ENCODE data around the gene PPP1R14B. TPM values are rescaled to one million over a fixed set of nuclear protein-coding genes. Genes with fewer than 3 reads are reported as not detected.

PPP1R14B gene
- total and polyA plus RNA-seq, 4 donors, result 22.5 to 127 (median 122) TPM

Small RNA genes lying within 50 kb of the gene (small RNA-seq; reads per million reads assigned to genes)
- not detected for gene RF00019 (ENCODE audit: low replicate concordance)

Other genes starting within 250 kb of the PPP1R14B start
- gene FLRT1, start 211.0 kb downstream of the PPP1R14B start, total RNA-seq, result 1 to 10 TPM; 6.7 to 7.0 TPM
- gene FLRT1, start 211.0 kb downstream of the PPP1R14B start, polyA plus RNA-seq (ENCODE audit: insufficient read length in 2 of 2), result 10 to 100 TPM; 16.5 to 21.0 TPM
- 10 to 100 TPM; 10.6 to 18.9 TPM for gene MACROD1, start 80.8 kb downstream of the PPP1R14B start, total RNA-seq
- gene MACROD1, start 80.8 kb downstream of the PPP1R14B start, polyA plus RNA-seq (ENCODE audit: insufficient read length in 2 of 2), result 10 to 100 TPM; 28.8 to 31.6 TPM
- 100 to 1,000 TPM in 1 of 2 donors, 10 to 100 TPM in 1; 99.0 to 119 TPM for gene STIP1, start 60.8 kb downstream of the PPP1R14B start, total RNA-seq
- 100 to 1,000 TPM; 170 to 184 TPM for gene STIP1, start 60.8 kb downstream of the PPP1R14B start, polyA plus RNA-seq (ENCODE audit: insufficient read length in 2 of 2)
- 1 to 10 TPM; 5.1 to 5.7 TPM for gene FERMT3, start 40.2 kb downstream of the PPP1R14B start, total RNA-seq
- gene FERMT3, start 40.2 kb downstream of the PPP1R14B start, polyA plus RNA-seq (ENCODE audit: insufficient read length in 2 of 2), result 1 to 10 TPM; 6.0 to 8.2 TPM
- gene TRPT1, start 20.8 kb downstream of the PPP1R14B start, total RNA-seq, result 10 to 100 TPM; 10.0 to 45.6 TPM
- gene TRPT1, start 20.8 kb downstream of the PPP1R14B start, polyA plus RNA-seq (ENCODE audit: insufficient read length in 2 of 2), result 10 to 100 TPM; 38.8 to 44.6 TPM
- 10 to 100 TPM; 20.3 to 41.3 TPM for gene NUDT22, start 20.7 kb downstream of the PPP1R14B start, total RNA-seq
- gene NUDT22, start 20.7 kb downstream of the PPP1R14B start, polyA plus RNA-seq (ENCODE audit: insufficient read length in 2 of 2), result 10 to 100 TPM; 30.6 to 35.1 TPM
- 10 to 100 TPM; 14.7 to 18.5 TPM for gene DNAJC4, start 16.4 kb downstream of the PPP1R14B start, total RNA-seq
- 10 to 100 TPM; 71.3 to 77.4 TPM for gene DNAJC4, start 16.4 kb downstream of the PPP1R14B start, polyA plus RNA-seq (ENCODE audit: insufficient read length in 2 of 2)
- gene VEGFB, start 12.4 kb downstream of the PPP1R14B start, total RNA-seq, result 10 to 100 TPM; 46.8 to 94.2 TPM
- gene VEGFB, start 12.4 kb downstream of the PPP1R14B start, polyA plus RNA-seq (ENCODE audit: insufficient read length in 2 of 2), result 100 to 1,000 TPM; 252 to 255 TPM
- gene FKBP2, start 5.8 kb downstream of the PPP1R14B start, total RNA-seq, result 10 to 100 TPM; 43.6 to 94.7 TPM
- 100 to 1,000 TPM; 109 to 120 TPM for gene FKBP2, start 5.8 kb downstream of the PPP1R14B start, polyA plus RNA-seq (ENCODE audit: insufficient read length in 2 of 2)
- gene PLCB3, start 4.6 kb upstream of the PPP1R14B start, total RNA-seq, result 10 to 100 TPM; 12.7 to 16.9 TPM
- gene PLCB3, start 4.6 kb upstream of the PPP1R14B start, polyA plus RNA-seq (ENCODE audit: insufficient read length in 2 of 2), result 10 to 100 TPM; 14.0 to 15.0 TPM
- gene BAD, start 37.7 kb upstream of the PPP1R14B start, total RNA-seq, result 100 to 1,000 TPM in 1 of 2 donors, 10 to 100 TPM in 1; 41.5 to 123 TPM
- gene BAD, start 37.7 kb upstream of the PPP1R14B start, polyA plus RNA-seq (ENCODE audit: insufficient read length in 2 of 2), result 100 to 1,000 TPM in 1 of 2 donors, 10 to 100 TPM in 1; 97.7 to 104 TPM
- 10 to 100 TPM in 1 of 2 donors, 1 to 10 TPM in 1; 7.1 to 21.5 TPM for gene GPR137, start 38.9 kb upstream of the PPP1R14B start, total RNA-seq
- 100 to 1,000 TPM in 1 of 2 donors, 10 to 100 TPM in 1; 90.9 to 100 TPM for gene GPR137, start 38.9 kb upstream of the PPP1R14B start, polyA plus RNA-seq (ENCODE audit: insufficient read length in 2 of 2)
- gene KCNK4, start 44.4 kb upstream of the PPP1R14B start, total RNA-seq, result 1 to 10 TPM; 1.0 to 3.2 TPM
- gene KCNK4, start 44.4 kb upstream of the PPP1R14B start, polyA plus RNA-seq (ENCODE audit: insufficient read length in 2 of 2), result 1 to 10 TPM; 6.5 to 7.8 TPM
- under 1 TPM; 0.50 to 0.69 TPM for gene CATSPERZ, start 53.4 kb upstream of the PPP1R14B start, total RNA-seq
- 1 to 10 TPM; 1.4 to 1.6 TPM for gene CATSPERZ, start 53.4 kb upstream of the PPP1R14B start, polyA plus RNA-seq (ENCODE audit: insufficient read length in 2 of 2)
- gene ESRRA, start 58.6 kb upstream of the PPP1R14B start, total RNA-seq, result 10 to 100 TPM in 1 of 2 donors, 1 to 10 TPM in 1; 8.3 to 21.3 TPM
- gene ESRRA, start 58.6 kb upstream of the PPP1R14B start, polyA plus RNA-seq (ENCODE audit: insufficient read length in 2 of 2), result 10 to 100 TPM; 21.7 to 28.0 TPM
- gene TRMT112, start 70.6 kb upstream of the PPP1R14B start, total RNA-seq, result 100 to 1,000 TPM in 1 of 2 donors, 10 to 100 TPM in 1; 84.2 to 343 TPM
- gene TRMT112, start 70.6 kb upstream of the PPP1R14B start, polyA plus RNA-seq (ENCODE audit: insufficient read length in 2 of 2), result 100 to 1,000 TPM; 133 to 153 TPM
- 100 to 1,000 TPM; 115 to 316 TPM for gene PRDX5, start 71.2 kb upstream of the PPP1R14B start, total RNA-seq
- gene PRDX5, start 71.2 kb upstream of the PPP1R14B start, polyA plus RNA-seq (ENCODE audit: insufficient read length in 2 of 2), result 100 to 1,000 TPM; 353 to 369 TPM
- gene CCDC88B, start 93.3 kb upstream of the PPP1R14B start, total RNA-seq, result 1 to 10 TPM; 4.2 to 7.1 TPM
- gene CCDC88B, start 93.3 kb upstream of the PPP1R14B start, polyA plus RNA-seq (ENCODE audit: insufficient read length in 2 of 2), result 1 to 10 TPM; 8.3 to 8.4 TPM
- gene RPS6KA4, start 112.2 kb upstream of the PPP1R14B start, total RNA-seq, result 10 to 100 TPM; 11.3 to 20.4 TPM
- gene RPS6KA4, start 112.2 kb upstream of the PPP1R14B start, polyA plus RNA-seq (ENCODE audit: insufficient read length in 2 of 2), result 10 to 100 TPM; 20.7 to 27.2 TPM

Measured in spinal cord (tissue), 4 donors.